Vagina (tissue), 2 donors: Measurements from ENCODE around the gene TYMS. TPM values are rescaled to one million over a fixed set of nuclear protein-coding genes. Genes with fewer than 3 reads are reported as not detected.

ENCODE experiments used
- DNase-seq, 2 donors: peaks; one replicate each; pipeline ENCODE4 v3.0.0-alpha.2; 2017; ENCODE audit errors: extremely low spot score in 2 of 2
- H3K27ac ChIP-seq: fragments of 200-600 bp; sonication (generic); one replicate; pipeline ENCODE4 v1.5.1; 2019
- H3K27me3 ChIP-seq: fragments of 200-600 bp; sonication (generic); one replicate; pipeline ENCODE4 v1.5.1; 2019
- H3K36me3 ChIP-seq, 2 donors: fragments of 200-600 bp; sonication (generic); one replicate each; pipeline ENCODE4 v1.5.1; 2017 to 2019
- H3K4me1 ChIP-seq: fragments of 200-600 bp; sonication (generic); one replicate; pipeline ENCODE4 v1.5.1; 2019
- H3K4me3 ChIP-seq, 2 donors: fragments of 200-600 bp; sonication (generic); 1 replicate in 1 of 2; 2 replicates in 1 of 2; pipeline ENCODE4 v1.5.1; 2016 to 2019
- H3K9me3 ChIP-seq: fragments of 200-600 bp; sonication (generic); one replicate; pipeline ENCODE4 v1.5.1; 2019
- CTCF ChIP-seq, 3 experiments: fragments of 450-650 bp in 2 of 3; fragments of 200-600 bp in 1 of 3; sonication (generic) in 1 of 3; IDR thresholded peaks; one replicate each; pipeline ENCODE4 v1.5.1; 2017 to 2019; ENCODE audit warnings: antibody characterized with exemption in 3 of 3, mild to moderate bottlenecking in 2 of 3, moderate library complexity in 2 of 3
- POLR2A ChIP-seq, 2 donors: fragments of 450-650 bp; IDR thresholded peaks; one replicate each; pipeline ENCODE4 v1.6.1; 2017; ENCODE audit warnings: antibody characterized with exemption in 2 of 2, mild to moderate bottlenecking in 2 of 2, moderate library complexity in 2 of 2
- POLR2AphosphoS5 ChIP-seq, 2 donors: sonication (generic); formaldehyde crosslinking; IDR thresholded peaks; one replicate each; pipeline ENCODE4 v1.9.0; 2017; ENCODE audit warnings: antibody characterized with exemption in 2 of 2, mild to moderate bottlenecking in 2 of 2, low read depth in 1 of 2; ENCODE audit not compliant: insufficient read depth in 1 of 2
- intact Hi-C: fragments of 100-400 bp; cut with DNase I; formaldehyde crosslinking; loops from one replicate; pipeline ENCODE4 v1.15.1; 2023
- total RNA-seq: library from RNA; depleted of rRNA; stranded (reverse); fragments of >200 nt; gene quantifications from one replicate; pipeline ENCODE4 v1.2.3, GENCODE V29; 2016

The TYMS gene
- total RNA-seq, 1 donor from 2014 or later = 11.3 TPM

GRCh38 chr18:641224-641623 is 16.2 kb upstream of the TYMS start:
- no peaks in the 10 kb centered on the region for H3K36me3 ChIP-seq
- H3K4me1 ChIP-seq = no peaks in the 10 kb centered on the region
- no peak for TF ChIP-seq POLR2AphosphoS5 (IDR thresholded peaks at IDR 0.05; ENCODE audit: insufficient read depth in 1 of 2, low read depth in 1 of 2)
- no peak for TF ChIP-seq CTCF (IDR thresholded peaks at IDR 0.05)
- TF ChIP-seq POLR2A (IDR thresholded peaks at IDR 0.05) = no peak
- DNase-seq = no peak
- intact Hi-C loops = no loop called here
- H3K4me3 ChIP-seq = no peak overlapping the region
- no peak overlapping the region for H3K27ac ChIP-seq
- no peaks in the 10 kb centered on the region for H3K9me3 ChIP-seq
- no peaks in the 10 kb centered on the region for H3K27me3 ChIP-seq

GRCh38 chr18:644395-645004 is 13.0 kb upstream of the TYMS start:
- Histone ChIP-seq H3K27ac (no peak overlapping the region), H3K36me3 (no peaks in the 10 kb centered on the region), H3K4me3 (no peak overlapping the region), H3K9me3 (no peaks in the 10 kb centered on the region), H3K4me1 (no peaks in the 10 kb centered on the region), H3K27me3 (no peaks in the 10 kb centered on the region)
- intact Hi-C loops = no loop called here
- TF ChIP-seq CTCF (IDR thresholded peaks at IDR 0.05) (no peak), POLR2AphosphoS5 (IDR thresholded peaks at IDR 0.05; ENCODE audit: insufficient read depth in 1 of 2, low read depth in 1 of 2) (no peak), POLR2A (IDR thresholded peaks at IDR 0.05) (no peak)
- DNase-seq = no peak

- TF ChIP-seq POLR2AphosphoS5 (IDR thresholded peaks at IDR 0.05; ENCODE audit: insufficient read depth in 1 of 2, low read depth in 1 of 2) = no peak
- no peak for TF ChIP-seq POLR2A (IDR thresholded peaks at IDR 0.05)
- TF ChIP-seq CTCF (IDR thresholded peaks at IDR 0.05) = no peak
- intact Hi-C loops = no loop called here
Measured at GRCh38 chr18:647304-647703, 10.1 kb upstream of the TYMS start.

GRCh38 chr18:649341-649740 is 8.1 kb upstream of the TYMS start:
- Histone ChIP-seq H3K4me3 (no peak overlapping the region), H3K27ac (no peak overlapping the region), H3K4me1 (no peaks in the 10 kb centered on the region), H3K9me3 (no peaks in the 10 kb centered on the region), H3K36me3 (no peaks in the 10 kb centered on the region), H3K27me3 (no peaks in the 10 kb centered on the region)
- intact Hi-C loops = no loop called here
- no peak for DNase-seq
- no peak for TF ChIP-seq POLR2AphosphoS5 (IDR thresholded peaks at IDR 0.05; ENCODE audit: insufficient read depth in 1 of 2, low read depth in 1 of 2)
- no peak for TF ChIP-seq CTCF (IDR thresholded peaks at IDR 0.05)
- TF ChIP-seq POLR2A (IDR thresholded peaks at IDR 0.05) = no peak

More at GRCh38 chr18:647304-647703, 10.1 kb upstream of the TYMS start:
- Histone ChIP-seq H3K27me3 (no peaks in the 10 kb centered on the region), H3K9me3 (no peaks in the 10 kb centered on the region), H3K4me3 (no peak overlapping the region), H3K4me1 (no peaks in the 10 kb centered on the region), H3K36me3 (no peaks in the 10 kb centered on the region), H3K27ac (no peak overlapping the region)
- DNase-seq = no peak

GRCh38 chr18:650428-650858 is 7.0 kb upstream of the TYMS start:
- Histone ChIP-seq H3K27me3 (no peaks in the 10 kb centered on the region), H3K4me3 (no peak overlapping the region), H3K36me3 (no peaks in the 10 kb centered on the region), H3K27ac (no peak overlapping the region), H3K9me3 (no peaks in the 10 kb centered on the region), H3K4me1 (no peaks in the 10 kb centered on the region)
- intact Hi-C loops = no loop called here
- DNase-seq = no peak
- TF ChIP-seq POLR2AphosphoS5 (IDR thresholded peaks at IDR 0.05; ENCODE audit: insufficient read depth in 1 of 2, low read depth in 1 of 2) (no peak), CTCF (IDR thresholded peaks at IDR 0.05) (no peak), POLR2A (IDR thresholded peaks at IDR 0.05) (no peak)
